HG03064 (cell line): Measurements from ENCODE around the gene MYO16.

Source experiments
- ATAC-seq: cut with Tn5 transposase; IDR thresholded peaks from one replicate; pipeline ENCODE4 v1.9.1; 2021; ENCODE audit warnings: low read depth; ENCODE audit not compliant: unreplicated experiment

The MYO16 gene

GRCh38 chr13:108924541-108924940, 295.1 kb downstream of the MYO16 start:
- no peak for ATAC-seq

DNA sequence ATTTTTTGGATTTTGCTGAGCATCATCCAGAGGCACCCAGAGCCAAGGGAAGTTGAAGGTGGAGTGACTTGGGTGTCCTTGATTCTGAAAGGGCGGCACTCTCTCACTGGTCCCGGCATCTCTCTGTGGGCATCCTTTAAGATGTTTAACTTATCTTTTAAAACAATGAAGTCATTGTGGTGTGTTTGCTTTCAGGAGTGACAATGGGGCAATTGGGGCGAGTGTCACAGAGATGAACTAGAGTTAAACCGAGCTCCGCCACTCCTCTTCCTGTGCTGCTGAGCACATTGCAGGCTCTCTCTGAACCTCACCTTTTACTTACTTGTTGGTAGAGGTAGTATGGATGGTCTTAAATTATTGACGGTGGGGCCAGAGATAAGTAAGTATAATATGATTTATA, 295.7 kb downstream of the MYO16 start:
- no peak for ATAC-seq

GRCh38 chr13:108926862-108927261, 297.5 kb downstream of the MYO16 start:
- ATAC-seq: no peak

DNA sequence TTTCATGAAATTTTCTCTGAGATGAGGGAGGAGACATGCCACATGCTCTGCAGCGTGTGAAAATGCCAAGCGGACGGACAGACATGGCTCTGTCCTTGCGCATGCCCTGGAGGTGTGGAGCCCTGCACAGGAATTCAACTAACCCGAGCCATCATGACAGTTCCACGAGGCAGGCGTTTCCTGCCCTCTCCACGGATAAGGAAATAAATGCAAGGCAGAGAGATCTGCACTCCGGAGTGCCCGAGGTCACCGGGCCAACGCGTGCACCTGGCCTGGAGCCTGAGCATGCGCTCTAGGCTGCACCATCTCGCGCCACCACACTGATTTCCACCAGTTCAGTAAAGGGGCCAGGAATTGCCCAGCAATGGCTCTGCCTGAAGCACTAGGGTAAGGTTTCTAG, 298.2 kb downstream of the MYO16 start:
- ATAC-seq: no peak

- ATAC-seq: no peak
These were observed 300.3 kb downstream of the MYO16 start for GRCh38 chr13:108929532-108930206.

DNA sequence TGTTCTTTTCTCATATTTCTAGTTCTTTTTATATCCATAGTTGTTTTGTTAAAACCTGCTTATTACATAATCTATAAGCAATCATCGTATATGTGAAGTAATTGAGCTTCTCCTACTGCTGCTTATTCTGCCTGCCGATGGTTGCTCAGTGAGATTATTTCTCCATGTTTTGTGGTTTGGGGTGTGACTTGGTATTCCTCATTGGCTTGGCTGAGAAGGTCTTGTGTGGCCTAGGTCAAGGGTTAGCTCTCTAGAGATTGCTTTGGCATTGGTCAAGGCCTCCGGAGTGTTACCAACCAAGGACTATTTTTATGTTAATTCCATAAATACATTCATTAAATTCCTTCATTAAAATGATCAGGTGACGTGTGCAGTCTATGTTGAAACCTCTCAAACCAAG, 302.8 kb downstream of the MYO16 start:
- no peak for ATAC-seq

- no peak for ATAC-seq
These were observed 303.6 kb downstream of the MYO16 start for GRCh38 chr13:108933061-108933460.

DNA sequence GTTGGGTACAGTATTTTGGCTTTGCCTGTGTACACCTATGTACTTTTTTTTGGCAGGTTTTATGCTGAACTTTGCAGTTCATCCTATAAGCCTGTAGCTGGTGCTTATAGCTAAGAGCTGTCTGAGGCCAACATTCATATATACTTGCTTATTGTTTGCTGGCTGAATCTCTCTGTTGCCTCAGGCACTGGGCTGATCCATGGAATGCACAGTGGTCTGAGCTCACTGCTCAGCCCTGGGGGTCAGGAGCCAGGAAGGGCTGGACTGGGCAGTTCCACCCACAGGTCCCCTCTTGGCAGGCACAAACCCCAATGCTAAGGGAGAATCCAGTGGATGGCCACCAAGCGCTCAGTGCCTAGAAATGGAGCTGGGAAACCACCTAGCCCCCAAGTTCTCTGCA, 308.7 kb downstream of the MYO16 start:
- ATAC-seq: no peak

- no peak for ATAC-seq
These were observed 310.7 kb downstream of the MYO16 start for GRCh38 chr13:108940121-108940520.

DNA sequence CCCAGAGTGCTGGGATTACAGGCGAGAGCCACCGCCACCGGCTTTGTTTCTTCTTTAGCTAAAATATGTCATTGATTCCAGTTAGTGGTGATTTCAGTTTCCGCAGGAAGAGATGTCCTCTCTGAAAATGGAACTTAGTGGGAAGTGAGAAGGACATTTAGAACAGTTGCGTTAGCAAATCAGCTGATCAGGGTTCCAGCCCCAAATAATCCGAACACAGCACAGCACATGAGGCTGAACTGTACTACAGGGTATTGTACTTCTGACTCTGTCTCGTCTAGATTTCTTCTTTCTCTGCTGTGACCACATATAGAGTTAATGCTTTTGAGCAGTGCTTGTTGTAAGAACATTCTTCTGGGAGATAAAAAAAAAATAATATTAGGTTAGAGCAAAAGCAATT, 314.4 kb downstream of the MYO16 start:
- ATAC-seq: no peak

- ATAC-seq: no peak
These were observed 315.3 kb downstream of the MYO16 start for GRCh38 chr13:108944760-108945159.

DNA sequence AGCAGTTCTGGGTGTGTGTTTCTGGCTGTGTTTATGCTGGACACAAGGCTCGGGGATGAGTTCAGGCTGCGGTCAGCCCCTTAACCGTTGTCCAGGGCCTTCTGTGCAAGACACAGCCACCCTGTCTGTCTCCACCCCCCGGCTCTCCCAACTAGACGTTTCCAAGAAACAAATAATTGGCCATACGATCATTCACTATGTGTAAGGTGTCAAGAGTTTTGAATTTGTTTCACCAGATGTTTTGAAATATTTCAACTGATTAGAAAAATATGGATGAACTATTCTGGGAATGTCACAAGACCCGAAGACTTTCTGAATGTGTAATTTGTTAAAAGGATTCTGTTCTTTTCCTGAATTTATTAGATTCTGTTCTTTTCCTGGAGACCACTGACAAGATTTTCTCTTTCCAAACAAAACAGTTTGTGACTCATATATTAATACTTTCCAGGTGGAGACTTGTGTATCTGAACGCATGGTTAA, 318.2 kb downstream of the MYO16 start:
- no peak for ATAC-seq

DNA sequence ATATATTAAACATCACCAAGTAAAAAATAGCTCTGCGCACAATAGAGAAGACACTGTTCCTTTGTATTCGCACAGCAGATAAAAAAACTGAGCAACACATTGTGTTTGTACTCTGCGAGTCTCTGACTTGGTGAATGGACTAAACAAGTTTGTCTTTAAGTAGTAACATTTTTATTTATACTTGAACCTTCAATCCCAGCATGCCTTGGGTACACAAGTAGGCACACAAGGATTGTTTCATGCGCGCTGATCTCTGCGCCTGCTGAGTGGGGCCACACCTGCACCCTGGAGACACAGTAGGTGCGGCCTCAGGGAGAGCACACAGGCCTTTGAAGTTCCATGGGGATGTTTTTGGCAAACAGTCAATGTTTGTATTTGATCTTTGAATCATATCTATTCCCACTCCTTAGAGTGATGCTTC, 318.9 kb downstream of the MYO16 start:
- ATAC-seq: no peak

GRCh38 chr13:108950333-108951010, 321.1 kb downstream of the MYO16 start:
- ATAC-seq: no peak

- ATAC-seq: no peak
These were observed 326.3 kb downstream of the MYO16 start for GRCh38 chr13:108955741-108956140.

DNA sequence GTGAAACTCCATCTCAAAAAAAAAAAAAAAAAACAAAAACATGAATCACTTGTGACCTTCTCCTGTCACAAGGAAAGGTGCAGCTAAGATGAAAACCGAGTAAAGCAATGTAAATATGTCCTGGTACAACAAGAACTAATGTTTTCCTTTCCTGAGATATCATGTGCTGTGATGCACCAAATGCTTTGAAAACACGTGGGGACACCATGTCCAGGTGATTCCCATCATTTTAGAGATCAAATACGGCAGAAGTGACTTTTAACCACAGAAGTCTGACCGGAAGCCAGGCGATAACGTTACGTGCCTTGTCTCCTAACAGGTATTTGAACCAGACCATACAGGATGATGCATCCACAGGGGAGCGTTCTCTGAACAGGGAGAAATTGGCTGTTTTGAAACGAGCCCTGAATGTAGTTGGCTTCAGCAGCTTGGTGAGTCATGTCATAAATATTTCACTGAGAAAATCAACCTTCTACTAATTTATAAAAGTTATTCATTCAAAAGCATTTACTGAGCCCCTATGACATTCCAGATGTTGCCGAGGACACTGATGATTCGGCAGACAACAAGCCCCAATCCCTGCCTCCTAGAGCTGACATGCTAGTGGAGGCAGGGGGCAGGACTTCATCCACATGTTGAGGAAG, 328.1 kb downstream of the MYO16 start:
- ATAC-seq: no peak

- ATAC-seq: no peak
These were observed 328.6 kb downstream of the MYO16 start for GRCh38 chr13:108958013-108958376.

DNA sequence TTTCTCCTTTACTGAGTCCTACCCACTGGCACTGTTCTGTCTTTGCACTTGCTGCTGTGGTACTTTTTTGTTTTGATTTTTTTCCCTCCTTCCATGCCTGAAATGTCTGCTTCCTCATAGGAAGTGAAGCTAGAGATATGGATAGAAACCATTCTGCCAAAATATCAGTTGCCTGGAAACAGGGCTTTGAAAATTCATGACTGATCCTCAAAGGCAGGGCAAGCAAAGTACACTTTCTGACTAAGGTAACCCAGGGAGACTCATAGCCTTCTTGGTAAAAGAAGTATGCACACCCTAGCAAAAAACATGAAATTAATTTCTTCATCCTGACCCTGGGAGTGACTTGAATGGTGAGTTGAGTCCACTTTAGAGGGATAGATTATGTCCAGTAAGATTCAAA, 329.8 kb downstream of the MYO16 start:
- ATAC-seq: no peak

DNA sequence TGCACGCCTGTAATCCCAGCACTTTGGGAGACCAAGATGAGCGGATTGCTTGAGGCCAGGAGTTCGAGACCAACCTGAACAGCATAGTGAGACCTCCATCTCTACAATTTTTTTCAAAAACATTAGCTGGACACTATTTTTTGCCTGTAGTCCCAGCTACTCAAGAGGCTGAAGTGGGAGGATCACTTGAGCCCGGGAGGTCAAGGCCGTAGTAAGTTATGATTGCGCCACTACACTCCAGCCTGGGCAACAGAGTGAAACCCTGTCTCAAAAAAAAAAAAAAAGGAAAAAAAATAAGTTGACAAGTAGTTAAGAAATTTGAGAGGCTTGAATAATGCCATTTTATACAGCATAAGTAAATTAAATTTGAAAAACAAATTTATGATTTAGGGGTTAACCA, 330.6 kb downstream of the MYO16 start:
- ATAC-seq: no peak

DNA sequence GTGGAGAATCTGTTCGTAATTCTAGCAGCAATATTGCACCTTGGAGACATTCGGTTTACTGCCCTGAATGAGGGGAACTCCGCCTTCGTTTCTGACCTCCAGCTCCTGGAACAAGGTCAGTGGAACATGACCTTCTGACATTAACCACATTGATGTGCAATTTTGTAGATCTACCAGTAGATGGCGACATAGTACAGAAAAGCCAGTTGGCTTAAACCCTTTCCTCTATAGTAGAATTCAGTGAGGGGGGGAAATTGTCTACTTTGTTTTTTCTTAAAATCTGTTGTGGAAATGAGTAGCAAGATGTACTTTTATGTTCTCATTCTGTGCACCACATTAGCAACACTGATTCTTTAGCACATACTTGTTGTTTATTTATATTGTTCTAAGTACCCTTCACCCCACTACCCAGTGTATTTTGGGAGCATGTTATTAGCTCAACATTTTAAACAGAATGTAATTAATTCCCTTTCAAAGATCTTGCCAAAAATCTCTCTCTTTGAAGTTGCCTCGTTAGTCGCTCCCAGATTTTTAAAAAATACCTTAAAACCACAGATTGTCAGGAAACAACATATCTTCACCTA, 332.2 kb downstream of the MYO16 start:
- peak; percentile 76 for ATAC-seq

- no peak for ATAC-seq
These were observed 333.2 kb downstream of the MYO16 start for GRCh38 chr13:108962654-108963053.
